HEK293T (cell line): ENCODE results near the gene SH3PXD2B.
A peak's percentile ranks its signal among the peaks of the same experiment; 100 is the strongest.

Source experiments
- CTCF ChIA-PET: fragments of 350-600 bp; formaldehyde crosslinking; extraction: SDS; loops from one replicate; lab custom pipeline; 2021; ENCODE audit warnings: antibody characterized with exemption, inconsistent platforms; lab: Yijun Ruan, JAX
- POLR2A ChIA-PET: fragments of 350-600 bp; formaldehyde crosslinking; extraction: SDS; loops from one replicate; lab custom pipeline; 2020; ENCODE audit warnings: antibody characterized with exemption, inconsistent platforms; lab: Yijun Ruan, JAX
- DNase-seq: peaks from one replicate; pipeline ENCODE4 v3.0.0; 2012; ENCODE audit warnings: mixed read lengths; ENCODE audit errors: extremely low spot score
- ARNT ChIP-seq: fragments of 450-650 bp; IDR thresholded peaks from 2 replicates; pipeline ENCODE4 v1.6.1; 2017; ENCODE audit warnings: mild to moderate bottlenecking
- BHLHE40 ChIP-seq: fragments of 450-650 bp; IDR thresholded peaks from 2 replicates; pipeline ENCODE4 v1.6.1; 2016; ENCODE audit warnings: mild to moderate bottlenecking, moderate library complexity, borderline replicate concordance
- CTBP1 ChIP-seq: fragments of 450-650 bp; IDR thresholded peaks from 2 replicates; pipeline ENCODE4 v1.6.1; 2016; ENCODE audit warnings: borderline replicate concordance
- ELF4 ChIP-seq: fragments of 450-650 bp; IDR thresholded peaks from 2 replicates; pipeline ENCODE4 v1.6.1; 2017; ENCODE audit warnings: antibody characterized with exemption
- FOXA1 ChIP-seq: fragments of 450-650 bp; IDR thresholded peaks from 2 replicates; pipeline ENCODE4 v1.6.1; 2016; ENCODE audit warnings: mild to moderate bottlenecking
- FOXK2 ChIP-seq: fragments of 450-650 bp; IDR thresholded peaks from 2 replicates; pipeline ENCODE4 v1.6.1; 2016; ENCODE audit warnings: mild to moderate bottlenecking
- FOXM1 ChIP-seq: fragments of 450-650 bp; IDR thresholded peaks from 2 replicates; pipeline ENCODE4 v1.6.1; 2017; ENCODE audit warnings: mild to moderate bottlenecking, borderline replicate concordance
- HDGF ChIP-seq: fragments of 450-650 bp; IDR thresholded peaks from 2 replicates; pipeline ENCODE4 v1.6.1; 2017; ENCODE audit warnings: antibody characterized with exemption, borderline replicate concordance
- L3MBTL2 ChIP-seq: fragments of 450-650 bp; conservative IDR thresholded peaks from 2 replicates; pipeline ENCODE4 v1.6.1; 2016; ENCODE audit warnings: mild to moderate bottlenecking
- LEF1 ChIP-seq: fragments of 450-650 bp; IDR thresholded peaks from 2 replicates; pipeline ENCODE4 v1.6.1; 2017; ENCODE audit warnings: mild to moderate bottlenecking, borderline replicate concordance
- NFRKB ChIP-seq: fragments of 450-650 bp; IDR thresholded peaks from 2 replicates; pipeline ENCODE4 v1.6.1; 2016; ENCODE audit warnings: mild to moderate bottlenecking, moderate library complexity
- SP1 ChIP-seq: fragments of 450-650 bp; IDR thresholded peaks from 2 replicates; pipeline ENCODE4 v1.6.1; 2017
- SUZ12 ChIP-seq: fragments of 450-650 bp; IDR thresholded peaks from 2 replicates; pipeline ENCODE4 v1.6.1; 2016; ENCODE audit warnings: mild to moderate bottlenecking
- TARDBP ChIP-seq: fragments of 450-650 bp; IDR thresholded peaks from 2 replicates; pipeline ENCODE4 v1.6.1; 2016
- ZNF384 ChIP-seq: fragments of 450-650 bp; IDR thresholded peaks from 2 replicates; pipeline ENCODE4 v1.6.1; 2016
- TF ChIP-seq, protein P1 (sequence below): fragments of 450-650 bp; IDR thresholded peaks from 2 replicates; pipeline ENCODE4 v1.6.1; 2016

SH3PXD2B gene

DNA sequence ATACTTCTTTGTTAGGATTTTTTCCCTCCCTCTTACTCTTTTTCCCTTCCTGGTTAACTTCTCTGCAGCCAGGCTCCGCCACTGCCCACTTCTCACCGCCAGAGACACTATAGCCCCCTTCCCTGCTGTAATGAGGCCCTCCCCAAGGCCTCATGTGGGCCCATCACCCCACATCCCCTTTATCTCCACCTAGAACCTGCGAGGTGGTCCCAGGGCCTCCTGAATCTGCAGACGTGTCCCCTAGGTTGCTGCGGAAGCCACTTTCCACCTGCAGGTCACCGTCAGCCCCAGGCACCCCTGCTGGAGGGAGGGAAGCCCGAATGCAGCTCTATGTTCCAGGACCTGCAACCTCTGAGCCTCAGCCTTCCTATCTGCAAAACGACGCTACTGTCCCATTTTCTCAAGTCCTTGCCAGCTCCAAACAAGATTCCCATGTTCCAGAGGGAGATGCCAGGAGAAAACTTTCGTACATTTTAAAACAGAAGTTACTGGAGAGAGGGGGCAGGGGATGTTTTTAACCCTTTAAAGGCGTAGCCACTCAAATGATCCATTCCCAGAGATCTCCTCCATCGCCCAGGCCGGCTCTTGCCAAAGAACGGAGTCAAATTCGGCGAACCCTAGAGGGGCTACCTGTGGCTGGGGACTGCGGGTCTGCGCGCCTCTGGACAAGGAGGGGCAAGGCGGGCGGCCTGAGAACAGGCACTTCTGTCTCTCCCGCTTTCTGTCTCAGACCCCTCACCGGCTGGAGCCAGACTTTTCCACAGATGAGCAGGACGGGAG is 929 bp downstream of the SH3PXD2B start:
- POLR2A ChIA-PET: interaction anchor here (1.4 kb wide), 2 partner anchors 14 to 51 kb away, joined by 3 to 4 read pairs; no protein-coding TSS in a partner anchor
- DNase-seq: peak; percentile 67
- CTCF ChIA-PET: interaction anchor here (0.6 to 4.1 kb wide), 6 partner anchors 14 to 467 kb away, joined by 3 to 31 read pairs (median 4); no protein-coding TSS in a partner anchor
- TF ChIP-seq ZNF384: no peak
- no peak for TF ChIP-seq NFRKB
- TF ChIP-seq CTBP1: no peak
- TF ChIP-seq TARDBP: no peak
- TF ChIP-seq L3MBTL2: no peak
- no peak for TF ChIP-seq LEF1

DNA sequence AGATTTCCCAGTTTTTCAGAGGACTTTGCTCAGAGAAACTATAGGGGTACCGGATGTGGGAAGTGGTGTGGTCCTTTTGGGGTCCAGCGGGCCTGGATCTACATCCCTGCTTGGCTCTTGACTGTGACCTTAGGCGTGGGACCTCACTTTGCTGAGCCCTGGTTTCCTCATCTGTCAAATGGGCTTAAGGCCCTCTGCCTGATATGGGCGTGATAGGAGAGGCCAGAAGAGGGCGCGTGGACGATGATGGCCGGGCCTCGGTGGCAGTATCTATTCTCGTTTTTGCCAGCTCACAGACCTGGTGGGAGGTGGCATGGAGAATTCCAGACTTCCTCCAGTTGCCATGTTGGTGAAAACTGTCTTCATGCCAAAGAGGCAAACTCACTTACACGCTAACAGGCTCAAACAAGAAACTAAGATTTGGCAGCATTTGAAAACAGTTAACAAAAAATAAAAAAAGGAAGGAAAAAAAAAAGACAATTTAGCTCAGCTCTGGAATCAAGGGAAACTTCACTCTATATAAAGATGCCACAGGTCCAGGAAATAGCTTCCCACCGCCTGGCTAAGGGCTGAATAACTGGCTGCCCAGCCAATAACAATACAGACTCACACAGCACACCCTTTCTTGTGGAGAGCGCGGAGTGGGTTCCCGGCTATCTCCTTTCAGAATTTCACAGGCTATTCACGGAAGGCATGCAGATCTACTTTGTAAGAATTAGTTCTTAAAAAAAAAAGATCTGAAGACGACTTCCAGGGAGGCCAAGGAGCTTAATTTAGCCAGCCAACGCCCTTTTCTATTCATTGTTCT is 1.7 kb downstream of the SH3PXD2B start:
- no peak for DNase-seq
- POLR2A ChIA-PET: interaction anchor here (1.4 kb wide), 2 partner anchors 13 to 50 kb away, joined by 3 to 4 read pairs; no protein-coding TSS in a partner anchor
- CTCF ChIA-PET: interaction anchor here (0.6 to 4.1 kb wide), 9 partner anchors 15 to 503 kb away, joined by 3 to 31 read pairs (median 4); no protein-coding TSS in a partner anchor
- TF ChIP-seq TARDBP (no peak), ZNF384 (no peak), L3MBTL2 (no peak), NFRKB (no peak), FOXK2 (no peak), ARNT (no peak), ELF4 (no peak), LEF1 (no peak), SUZ12 (no peak), FOXM1 (no peak), FOXA1 (no peak), CTBP1 (no peak), BHLHE40 (no peak), SP1 (no peak)
- TF ChIP-seq, protein P1, sequence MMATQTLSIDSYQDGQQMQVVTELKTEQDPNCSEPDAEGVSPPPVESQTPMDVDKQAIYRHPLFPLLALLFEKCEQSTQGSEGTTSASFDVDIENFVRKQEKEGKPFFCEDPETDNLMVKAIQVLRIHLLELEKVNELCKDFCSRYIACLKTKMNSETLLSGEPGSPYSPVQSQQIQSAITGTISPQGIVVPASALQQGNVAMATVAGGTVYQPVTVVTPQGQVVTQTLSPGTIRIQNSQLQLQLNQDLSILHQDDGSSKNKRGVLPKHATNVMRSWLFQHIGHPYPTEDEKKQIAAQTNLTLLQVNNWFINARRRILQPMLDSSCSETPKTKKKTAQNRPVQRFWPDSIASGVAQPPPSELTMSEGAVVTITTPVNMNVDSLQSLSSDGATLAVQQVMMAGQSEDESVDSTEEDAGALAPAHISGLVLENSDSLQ: no peak

DNA sequence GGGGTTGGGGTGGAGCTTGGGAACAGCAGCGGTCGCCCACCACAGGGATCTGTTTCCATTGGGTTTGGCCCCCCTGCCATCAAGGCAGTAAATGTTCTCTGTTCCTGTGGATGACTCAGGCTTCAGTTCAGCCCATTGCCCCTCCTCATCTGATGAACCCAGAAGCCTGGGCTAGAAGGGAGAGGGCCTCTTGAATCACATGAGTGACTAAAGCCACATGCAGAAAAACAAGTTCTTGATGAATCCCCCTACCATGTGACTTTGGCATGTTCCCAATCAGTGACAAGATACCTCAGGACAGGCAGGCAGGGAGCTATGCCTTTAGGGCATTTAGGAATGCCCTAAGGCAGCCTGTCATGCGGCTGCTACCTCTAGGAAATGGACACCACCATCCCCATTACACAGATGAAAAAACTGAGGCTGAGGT is 2.5 kb downstream of the SH3PXD2B start:
- no peak for DNase-seq
- CTCF ChIA-PET: interaction anchor here (0.6 to 4.1 kb wide), 11 partner anchors 9 to 1276 kb away, joined by 3 to 31 read pairs (median 4); no protein-coding TSS in a partner anchor
- TF ChIP-seq SUZ12 (no peak), FOXM1 (no peak), NFRKB (no peak), LEF1 (no peak), ZNF384 (no peak), ARNT (no peak), ELF4 (no peak), CTBP1 (no peak)
- TF ChIP-seq, protein P1: no peak
- POLR2A ChIA-PET: interaction anchor here (1.1 to 1.4 kb wide), 3 partner anchors 17 to 49 kb away, joined by 3 read pairs; no protein-coding TSS in a partner anchor

DNA sequence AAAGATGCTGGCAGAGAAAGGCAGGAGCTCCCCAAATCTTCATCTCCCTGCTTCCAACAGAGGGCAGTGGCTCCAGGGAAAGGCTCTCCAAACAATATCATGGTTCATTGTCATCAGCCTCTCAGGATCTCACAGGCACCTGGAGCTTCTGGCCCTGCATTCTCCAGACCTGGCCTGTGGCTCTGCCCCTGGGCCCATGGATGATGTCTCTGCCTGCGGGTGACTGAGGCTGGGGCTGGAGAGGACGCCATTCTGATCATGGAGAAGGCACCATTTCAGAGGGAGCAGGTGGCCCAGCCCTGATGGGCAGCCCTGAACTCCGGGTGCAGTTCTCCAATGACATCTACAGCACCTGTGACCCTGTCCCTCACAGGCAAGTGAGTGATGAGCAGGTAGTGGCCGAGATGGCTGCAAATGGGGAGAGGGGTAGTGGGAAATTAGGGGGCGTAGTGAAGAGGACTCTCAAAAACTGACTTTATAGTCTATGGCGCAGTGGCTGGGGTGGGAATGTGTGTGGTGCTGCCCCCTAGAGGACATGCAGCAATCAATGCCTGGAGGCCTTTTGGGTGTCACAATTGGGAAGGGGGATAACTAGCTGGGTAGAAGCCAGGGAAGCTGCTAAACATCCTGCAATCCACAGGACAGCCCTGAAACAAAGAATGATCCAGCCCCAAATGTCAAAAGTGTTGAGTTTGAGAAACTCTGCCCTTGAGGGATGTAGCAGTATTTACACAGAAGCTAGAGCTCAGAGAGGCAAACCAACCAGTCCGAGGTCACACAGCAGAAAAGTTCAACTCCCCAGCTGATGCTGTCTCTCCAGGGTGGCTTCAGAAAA is 3.2 kb downstream of the SH3PXD2B start:
- POLR2A ChIA-PET: interaction anchor here (1.1 to 1.2 kb wide), 2 partner anchors 17 to 46 kb away, joined by 3 read pairs; no protein-coding TSS in a partner anchor

More for the DNA sequence above, 3.2 kb downstream of the SH3PXD2B start:
- CTCF ChIA-PET: interaction anchor here (0.6 to 4.1 kb wide), 14 partner anchors 10 to 1276 kb away, joined by 3 to 31 read pairs (median 4); no protein-coding TSS in a partner anchor
- TF ChIP-seq TARDBP: no peak
- TF ChIP-seq L3MBTL2: no peak
- no peak for TF ChIP-seq ZNF384
- no peak for TF ChIP-seq ELF4
- no peak for TF ChIP-seq CTBP1
- TF ChIP-seq SP1: no peak
- no peak for TF ChIP-seq BHLHE40
- no peak for TF ChIP-seq FOXA1
- TF ChIP-seq, protein P1: no peak
- TF ChIP-seq HDGF: no peak
- no peak for TF ChIP-seq LEF1
- no peak for TF ChIP-seq FOXK2
- no peak for TF ChIP-seq NFRKB
- no peak for TF ChIP-seq FOXM1
- no peak for TF ChIP-seq SUZ12
- no peak for TF ChIP-seq ARNT
- peak; percentile 72 for DNase-seq
